HTERT RPE-1 (cell line): ENCODE results near the gene GMEB1.
"Not testable (repeated sequence)": the region's sequence is repeated elsewhere in the genome, so short reads cannot be mapped to it uniquely, and the experiment has no call there.

Experiments
- in situ Hi-C: fragments of 300-500 bp; cut with MboI; formaldehyde crosslinking; loops from 4 replicates; pipeline ENCODE4 v1.14.3; 2020; ENCODE audit warnings: low sequenced_read_pairs

GMEB1 gene

GRCh38 chr1:28671254-28671780 is 2.7 kb downstream of the GMEB1 start:
- in situ Hi-C loops: no loop called here

GRCh38 chr1:28672971-28673370 is 4.4 kb downstream of the GMEB1 start:
- in situ Hi-C loops: not testable (repeated sequence)

GRCh38 chr1:28675924-28676257 is 7.3 kb downstream of the GMEB1 start:
- in situ Hi-C loops: no loop called here

GRCh38 chr1:28680151-28680550 is 11.6 kb downstream of the GMEB1 start:
- in situ Hi-C loops: no loop called here

GRCh38 chr1:28682840-28683239 is 14.3 kb downstream of the GMEB1 start:
- in situ Hi-C loops: no loop called here

GRCh38 chr1:28684937-28685336 is 16.4 kb downstream of the GMEB1 start:
- in situ Hi-C loops: no loop called here

- in situ Hi-C loops: not testable (repeated sequence)
These were observed 23.0 kb downstream of the GMEB1 start for GRCh38 chr1:28691627-28692026.

- in situ Hi-C loops: no loop called here
These were observed 35.0 kb downstream of the GMEB1 start for GRCh38 chr1:28703629-28704028.

GRCh38 chr1:28716336-28716735 is 47.8 kb downstream of the GMEB1 start:
- in situ Hi-C loops: no loop called here

GRCh38 chr1:28718166-28718565 is 49.6 kb downstream of the GMEB1 start:
- in situ Hi-C loops: no loop called here

- in situ Hi-C loops: no loop called here
These were observed 50.2 kb downstream of the GMEB1 start for GRCh38 chr1:28718586-28719331.

GRCh38 chr1:28719332-28719619 is 50.7 kb downstream of the GMEB1 start:
- in situ Hi-C loops: no loop called here

GRCh38 chr1:28720376-28720775 is 51.8 kb downstream of the GMEB1 start:
- in situ Hi-C loops: no loop called here

- in situ Hi-C loops: not testable (repeated sequence)
These were observed 53.3 kb downstream of the GMEB1 start for GRCh38 chr1:28721927-28722326.

GRCh38 chr1:28725365-28725764 is 56.8 kb downstream of the GMEB1 start:
- in situ Hi-C loops: not testable (repeated sequence)

- in situ Hi-C loops: no loop called here
These were observed 67.4 kb downstream of the GMEB1 start for GRCh38 chr1:28735961-28736449.

- in situ Hi-C loops: no loop called here
These were observed 68.1 kb downstream of the GMEB1 start, which contains the start of gene YTHDF2 for GRCh38 chr1:28736450-28737306. TSS of gene YTHDF2 (plus strand) at chr1:28736940. CDS start at chr1:28737121, 181 bp downstream.

GRCh38 chr1:28737307-28738132 is 68.9 kb downstream of the GMEB1 start:
- in situ Hi-C loops: no loop called here

GRCh38 chr1:28740118-28740517 is 71.5 kb downstream of the GMEB1 start:
- in situ Hi-C loops: no loop called here

- in situ Hi-C loops: no loop called here
These were observed 75.6 kb downstream of the GMEB1 start for GRCh38 chr1:28744184-28744583.

- in situ Hi-C loops: no loop called here
These were observed 77.1 kb downstream of the GMEB1 start for GRCh38 chr1:28745653-28746173.
